ENCODE data around the gene DNAJC10.

- TF ChIP-seq GATA1 (IDR thresholded peaks at IDR 0.05; ENCODE audit: low read depth, low read length) = no peak
- TF ChIP-seq POLR2A (IDR thresholded peaks at IDR 0.05; ENCODE audit: low read length) = no peak
These were observed 9.3 kb upstream of the DNAJC10 start for GRCh38 chr2:182706751-182707150.

Data from erythroblast (primary cell).